Eye (tissue), 1 donor: Measurements from ENCODE around the gene MYOZ3.

Source experiments
- DNase-seq: peaks from one replicate; pipeline ENCODE4 v3.0.0-alpha.2; 2015

MYOZ3 gene

GRCh38 chr5:150644058-150644457, 17.0 kb upstream of the MYOZ3 start:
- no peak for DNase-seq

GRCh38 chr5:150644514-150644913, 16.5 kb upstream of the MYOZ3 start:
- DNase-seq: no peak

- peak; percentile 95 for DNase-seq
These were observed 15.9 kb upstream of the MYOZ3 start for GRCh38 chr5:150645070-150645700.

GRCh38 chr5:150647275-150648251, 13.5 kb upstream of the MYOZ3 start:
- peak; percentile 64 for DNase-seq

GRCh38 chr5:150648294-150649107, 12.6 kb upstream of the MYOZ3 start:
- DNase-seq: no peak

- DNase-seq: no peak
These were observed 11.7 kb upstream of the MYOZ3 start for GRCh38 chr5:150649108-150650020.

- peak; percentile 52 for DNase-seq
These were observed 10.7 kb upstream of the MYOZ3 start for GRCh38 chr5:150650021-150651006.

- DNase-seq: no peak
These were observed 9.7 kb upstream of the MYOZ3 start for GRCh38 chr5:150651382-150651781.

GRCh38 chr5:150651924-150652671, 9.0 kb upstream of the MYOZ3 start:
- peak; percentile 59 for DNase-seq

- no peak for DNase-seq
These were observed 7.8 kb upstream of the MYOZ3 start for GRCh38 chr5:150653145-150653761.

- DNase-seq: peak; percentile 4
These were observed 7.1 kb upstream of the MYOZ3 start for GRCh38 chr5:150653762-150654556.

GRCh38 chr5:150655221-150655620, 5.8 kb upstream of the MYOZ3 start:
- no peak for DNase-seq

- DNase-seq: peak; percentile 91
These were observed 4.6 kb upstream of the MYOZ3 start for GRCh38 chr5:150656191-150657132.

- DNase-seq: no peak
These were observed 2.9 kb upstream of the MYOZ3 start for GRCh38 chr5:150658121-150658520.

GRCh38 chr5:150658699-150659265, 2.3 kb upstream of the MYOZ3 start:
- DNase-seq: no peak

- DNase-seq: no peak
These were observed 1.5 kb upstream of the MYOZ3 start for GRCh38 chr5:150659360-150660107.
